HEK293 (cell line): ENCODE data around the gene ZSCAN10.

ENCODE experiments used
- BCL6B ChIP-seq: fragments of 450-650 bp; formaldehyde crosslinking; IDR thresholded peaks from 2 replicates; pipeline ENCODE4 v1.5.1; 2017; ENCODE audit warnings: missing biosample characterization, missing genetic modification characterization
- EGR2 ChIP-seq: fragments of 450-650 bp; formaldehyde crosslinking; IDR thresholded peaks from 2 replicates; pipeline ENCODE4 v1.5.1; 2016; ENCODE audit warnings: low read depth, missing biosample characterization, missing genetic modification characterization
- FEZF1 ChIP-seq: fragments of 450-650 bp; formaldehyde crosslinking; IDR thresholded peaks from 2 replicates; pipeline ENCODE4 v1.5.1; 2016; ENCODE audit warnings: missing biosample characterization, missing genetic modification characterization
- GLI4 ChIP-seq: fragments of 450-650 bp; formaldehyde crosslinking; IDR thresholded peaks from 2 replicates; pipeline ENCODE4 v1.5.1; 2016; ENCODE audit warnings: missing biosample characterization, missing genetic modification characterization
- GLIS1 ChIP-seq: fragments of 450-650 bp; formaldehyde crosslinking; IDR thresholded peaks from 2 replicates; pipeline ENCODE4 v1.5.1; 2016; ENCODE audit warnings: missing biosample characterization, missing genetic modification characterization
- IKZF3 ChIP-seq: fragments of 450-650 bp; IDR thresholded peaks from 2 replicates; pipeline ENCODE4 v1.5.0; 2018; ENCODE audit warnings: missing biosample characterization, mild to moderate bottlenecking, missing genetic modification characterization, moderate library complexity
- MZF1 ChIP-seq: fragments of 450-650 bp; formaldehyde crosslinking; IDR thresholded peaks from 2 replicates; pipeline ENCODE4 v1.5.1; 2017; ENCODE audit warnings: missing biosample characterization, missing genetic modification characterization, borderline replicate concordance
- REPIN1 ChIP-seq: fragments of 450-650 bp; formaldehyde crosslinking; IDR thresholded peaks from 2 replicates; pipeline ENCODE4 v1.5.1; 2017; ENCODE audit warnings: missing biosample characterization, missing genetic modification characterization, low read depth
- SCRT2 ChIP-seq: fragments of 450-650 bp; formaldehyde crosslinking; IDR thresholded peaks from 2 replicates; pipeline ENCODE4 v1.5.1; 2016; ENCODE audit warnings: missing biosample characterization, missing genetic modification characterization
- SP3 ChIP-seq: fragments of 450-650 bp; formaldehyde crosslinking; IDR thresholded peaks from 2 replicates; pipeline ENCODE4 v1.5.1; 2016; ENCODE audit warnings: missing biosample characterization, missing genetic modification characterization
- SP7 ChIP-seq: fragments of 450-650 bp; formaldehyde crosslinking; IDR thresholded peaks from 2 replicates; pipeline ENCODE4 v1.5.1; 2016; ENCODE audit warnings: missing biosample characterization, missing genetic modification characterization
- YY1 ChIP-seq: fragments of 450-650 bp; formaldehyde crosslinking; IDR thresholded peaks from 2 replicates; pipeline ENCODE4 v1.5.1; 2018; ENCODE audit warnings: missing biosample characterization, missing genetic modification characterization
- YY2 ChIP-seq: fragments of 450-650 bp; formaldehyde crosslinking; IDR thresholded peaks from 2 replicates; pipeline ENCODE4 v1.5.1; 2016; ENCODE audit warnings: missing biosample characterization, missing genetic modification characterization
- ZBTB6 ChIP-seq: fragments of 450-650 bp; formaldehyde crosslinking; IDR thresholded peaks from 2 replicates; pipeline ENCODE4 v1.5.1; 2017; ENCODE audit warnings: missing biosample characterization, missing genetic modification characterization
- ZBTB7A ChIP-seq: fragments of 450-650 bp; formaldehyde crosslinking; IDR thresholded peaks from 2 replicates; pipeline ENCODE4 v1.5.1; 2016; ENCODE audit warnings: low read depth, missing biosample characterization, missing genetic modification characterization
- ZEB2 ChIP-seq: fragments of 450-650 bp; formaldehyde crosslinking; IDR thresholded peaks from 2 replicates; pipeline ENCODE4 v1.5.1; 2016; ENCODE audit warnings: missing biosample characterization, missing genetic modification characterization
- ZFP37 ChIP-seq: fragments of 450-650 bp; formaldehyde crosslinking; IDR thresholded peaks from 2 replicates; pipeline ENCODE4 v1.5.1; 2016; ENCODE audit warnings: missing biosample characterization, missing genetic modification characterization
- ZNF10 ChIP-seq: fragments of 450-650 bp; formaldehyde crosslinking; IDR thresholded peaks from 2 replicates; pipeline ENCODE4 v1.5.1; 2017; ENCODE audit warnings: missing biosample characterization, missing genetic modification characterization
- ZNF121 ChIP-seq: fragments of 450-650 bp; formaldehyde crosslinking; IDR thresholded peaks from 2 replicates; pipeline ENCODE4 v1.5.1; 2016; ENCODE audit warnings: missing biosample characterization, missing genetic modification characterization
- ZNF24 ChIP-seq: fragments of 450-650 bp; formaldehyde crosslinking; IDR thresholded peaks from 2 replicates; pipeline ENCODE4 v1.5.1; 2016; ENCODE audit warnings: missing biosample characterization, missing genetic modification characterization
- ZNF335 ChIP-seq: fragments of 450-650 bp; formaldehyde crosslinking; conservative IDR thresholded peaks from 2 replicates; pipeline ENCODE4 v1.5.1; 2016; ENCODE audit warnings: missing biosample characterization, missing genetic modification characterization
- ZNF37A ChIP-seq: fragments of 450-650 bp; IDR thresholded peaks from 2 replicates; pipeline ENCODE4 v1.5.1; 2018; ENCODE audit warnings: missing biosample characterization, missing genetic modification characterization
- ZNF404 ChIP-seq: fragments of 450-650 bp; formaldehyde crosslinking; IDR thresholded peaks from 2 replicates; pipeline ENCODE4 v1.5.1; 2017; ENCODE audit warnings: missing biosample characterization, missing genetic modification characterization
- ZNF416 ChIP-seq: fragments of 450-650 bp; formaldehyde crosslinking; IDR thresholded peaks from 2 replicates; pipeline ENCODE4 v1.5.1; 2016; ENCODE audit warnings: missing biosample characterization, missing genetic modification characterization
- ZNF544 ChIP-seq: fragments of 450-650 bp; formaldehyde crosslinking; IDR thresholded peaks from 2 replicates; pipeline ENCODE4 v1.5.0; 2017; ENCODE audit warnings: missing biosample characterization, missing genetic modification characterization
- ZNF555 ChIP-seq: fragments of 450-650 bp; formaldehyde crosslinking; conservative IDR thresholded peaks from 2 replicates; pipeline ENCODE4 v1.5.1; 2017; ENCODE audit warnings: missing biosample characterization, mild to moderate bottlenecking, missing genetic modification characterization, inconsistent platforms
- ZNF629 ChIP-seq: fragments of 450-650 bp; formaldehyde crosslinking; IDR thresholded peaks from 2 replicates; pipeline ENCODE4 v1.5.1; 2017; ENCODE audit warnings: missing biosample characterization, missing genetic modification characterization
- ZNF639 ChIP-seq: fragments of 450-650 bp; formaldehyde crosslinking; IDR thresholded peaks from 2 replicates; pipeline ENCODE4 v1.5.1; 2016; ENCODE audit warnings: missing biosample characterization, missing genetic modification characterization
- ZNF658 ChIP-seq: fragments of 450-650 bp; formaldehyde crosslinking; IDR thresholded peaks from 2 replicates; pipeline ENCODE4; 2016; ENCODE audit warnings: missing biosample characterization, missing genetic modification characterization
- ZNF670 ChIP-seq: fragments of 450-650 bp; formaldehyde crosslinking; IDR thresholded peaks from 2 replicates; pipeline ENCODE4 v1.5.1; 2016; ENCODE audit warnings: missing biosample characterization, missing genetic modification characterization, low read depth
- ZNF76 ChIP-seq: fragments of 450-650 bp; formaldehyde crosslinking; IDR thresholded peaks from 2 replicates; pipeline ENCODE4; 2016; ENCODE audit warnings: low read depth, missing biosample characterization, missing genetic modification characterization, borderline replicate concordance
- ZSCAN30 ChIP-seq: fragments of 450-650 bp; IDR thresholded peaks from 2 replicates; pipeline ENCODE4 v1.5.1; 2018; ENCODE audit warnings: missing biosample characterization, mild to moderate bottlenecking, missing genetic modification characterization, moderate library complexity
- TF ChIP-seq, protein P1 (sequence below): fragments of 450-650 bp; formaldehyde crosslinking; IDR thresholded peaks from 2 replicates; pipeline ENCODE4 v1.5.1; 2016; ENCODE audit warnings: missing biosample characterization, missing genetic modification characterization, low read depth
- TF ChIP-seq, protein P2 (sequence below): fragments of 450-650 bp; formaldehyde crosslinking; IDR thresholded peaks from 2 replicates; pipeline ENCODE4 v1.5.1; 2016; ENCODE audit warnings: missing biosample characterization, missing genetic modification characterization

Gene ZSCAN10

GRCh38 chr16:3123986-3124886, 25.1 kb upstream of the ZSCAN10 start (continued):
- TF ChIP-seq YY1 (tag by site-specific recombination): peak; percentile 83
- peak; percentile 60 for TF ChIP-seq ZNF76
- peak; percentile 71; the same call in 1 of the 2 replicates for TF ChIP-seq ZNF639 (tag by site-specific recombination)
- TF ChIP-seq SP3 (tag by site-specific recombination): peak; percentile 96
- peak; percentile 72; the same call in 1 of the 2 replicates for TF ChIP-seq EGR2 (tag by site-specific recombination)
- TF ChIP-seq ZFP37 (tag by site-specific recombination): peak; percentile 98
- TF ChIP-seq MZF1 (tag by site-specific recombination): no peak
- TF ChIP-seq GLI4 (tag by site-specific recombination): peak; percentile 63; the same call in 1 of the 2 replicates
- TF ChIP-seq ZNF629 (tag by site-specific recombination): peak; percentile 69
- no peak for TF ChIP-seq ZNF658 (tag by site-specific recombination)
- TF ChIP-seq ZEB2 (tag by site-specific recombination): peak; percentile 69; the same call in 1 of the 2 replicates
- TF ChIP-seq IKZF3 (tag by site-specific recombination): 0 out of 2 replicates have a peak, but pooled peaks have one; percentile 58
- TF ChIP-seq BCL6B: peak; percentile 19; the same call in 1 of the 2 replicates
- TF ChIP-seq ZNF24: peak; percentile 70; the same call in 1 of the 2 replicates
- TF ChIP-seq ZNF670 (tag by site-specific recombination): no peak
- peak; percentile 98 for TF ChIP-seq ZBTB6 (tag by site-specific recombination)
- TF ChIP-seq GLIS1 (tag by site-specific recombination): peak; percentile 3; the same call in 1 of the 2 replicates
- TF ChIP-seq ZNF544 (tag by site-specific recombination): no peak
- TF ChIP-seq ZNF416 (tag by site-specific recombination): no peak
- TF ChIP-seq ZNF37A: no peak
- peak; percentile 23; the same call in 1 of the 2 replicates for TF ChIP-seq ZNF121 (tag by site-specific recombination)
- TF ChIP-seq ZNF555 (tag by site-specific recombination): no peak
- TF ChIP-seq FEZF1 (tag by site-specific recombination): no peak
- TF ChIP-seq ZNF404 (tag by site-specific recombination): no peak
- TF ChIP-seq ZBTB7A (tag by site-specific recombination): peak; percentile 18; the same call in 1 of the 2 replicates
- TF ChIP-seq SP7 (tag by site-specific recombination): peak; percentile 70; the same call in 1 of the 2 replicates
- peak; percentile 91 for TF ChIP-seq SCRT2 (tag by site-specific recombination)
- peak; percentile 42; the same call in 1 of the 2 replicates for TF ChIP-seq YY2 (tag by site-specific recombination)
- TF ChIP-seq ZNF10 (tag by site-specific recombination): peak; percentile 62
- no peak for TF ChIP-seq REPIN1 (tag by site-specific recombination)
- TF ChIP-seq, protein P1, sequence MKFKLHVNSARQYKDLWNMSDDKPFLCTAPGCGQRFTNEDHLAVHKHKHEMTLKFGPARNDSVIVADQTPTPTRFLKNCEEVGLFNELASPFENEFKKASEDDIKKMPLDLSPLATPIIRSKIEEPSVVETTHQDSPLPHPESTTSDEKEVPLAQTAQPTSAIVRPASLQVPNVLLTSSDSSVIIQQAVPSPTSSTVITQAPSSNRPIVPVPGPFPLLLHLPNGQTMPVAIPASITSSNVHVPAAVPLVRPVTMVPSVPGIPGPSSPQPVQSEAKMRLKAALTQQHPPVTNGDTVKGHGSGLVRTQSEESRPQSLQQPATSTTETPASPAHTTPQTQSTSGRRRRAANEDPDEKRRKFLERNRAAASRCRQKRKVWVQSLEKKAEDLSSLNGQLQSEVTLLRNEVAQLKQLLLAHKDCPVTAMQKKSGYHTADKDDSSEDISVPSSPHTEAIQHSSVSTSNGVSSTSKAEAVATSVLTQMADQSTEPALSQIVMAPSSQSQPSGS (tag by site-specific recombination): no peak
- TF ChIP-seq, protein P2, sequence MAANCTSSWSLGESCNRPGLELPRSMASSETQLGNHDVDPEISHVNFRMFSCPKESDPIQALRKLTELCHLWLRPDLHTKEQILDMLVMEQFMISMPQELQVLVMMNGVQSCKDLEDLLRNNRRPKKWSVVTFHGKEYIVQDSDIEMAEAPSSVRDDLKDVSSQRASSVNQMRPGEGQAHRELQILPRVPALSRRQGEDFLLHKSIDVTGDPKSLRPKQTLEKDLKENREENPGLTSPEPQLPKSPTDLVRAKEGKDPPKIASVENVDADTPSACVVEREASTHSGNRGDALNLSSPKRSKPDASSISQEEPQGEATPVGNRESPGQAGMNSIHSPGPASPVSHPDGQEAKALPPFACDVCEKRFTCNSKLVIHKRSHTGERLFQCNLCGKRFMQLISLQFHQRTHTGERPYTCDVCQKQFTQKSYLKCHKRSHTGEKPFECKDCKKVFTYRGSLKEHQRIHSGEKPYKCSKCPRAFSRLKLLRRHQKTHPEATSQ (tag by site-specific recombination): no peak
- 0 out of 2 replicates have a peak, but pooled peaks have one; percentile 33 for TF ChIP-seq ZSCAN30
- no peak for TF ChIP-seq ZNF335
